ENCODE measurements around the gene PROC.

DNA sequence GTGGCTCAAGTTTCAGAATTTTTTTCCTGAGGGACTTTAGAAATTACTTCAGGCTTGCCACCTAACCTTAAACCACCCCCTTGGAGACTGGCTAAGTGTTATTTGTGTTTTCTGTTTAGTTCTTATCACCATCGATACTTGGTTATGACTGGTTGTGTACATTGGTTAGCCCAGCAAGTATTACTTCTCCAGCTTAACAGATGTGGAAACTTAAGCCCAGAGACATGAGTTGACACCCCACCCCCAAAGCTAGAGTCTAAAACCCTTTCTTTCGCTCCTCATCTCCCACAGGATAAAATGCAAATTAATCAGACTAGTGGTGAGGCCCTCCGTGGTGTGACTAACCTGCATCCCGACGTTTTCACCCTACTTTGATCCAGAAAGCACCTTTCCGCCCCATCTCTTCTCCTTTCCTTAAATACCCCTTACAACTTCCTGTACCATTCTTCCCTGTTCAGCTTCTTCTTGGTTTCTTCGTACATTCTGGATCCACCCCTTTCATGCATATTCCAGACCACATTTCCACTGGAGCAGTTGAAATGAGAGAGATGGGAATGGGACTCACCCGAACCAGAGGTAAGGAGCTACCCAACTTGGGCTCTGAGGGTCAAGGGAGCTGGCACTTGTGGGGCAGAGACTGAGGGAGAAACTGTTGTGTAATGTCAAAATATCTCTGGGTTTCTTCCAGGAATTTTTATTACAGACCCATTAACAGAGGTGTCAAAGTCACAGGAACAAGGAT lies 29.6 kb upstream of the PROC start:
- TF ChIP-seq POLR2A (IDR thresholded peaks at IDR 0.05): no peak
- TF ChIP-seq, protein P1, sequence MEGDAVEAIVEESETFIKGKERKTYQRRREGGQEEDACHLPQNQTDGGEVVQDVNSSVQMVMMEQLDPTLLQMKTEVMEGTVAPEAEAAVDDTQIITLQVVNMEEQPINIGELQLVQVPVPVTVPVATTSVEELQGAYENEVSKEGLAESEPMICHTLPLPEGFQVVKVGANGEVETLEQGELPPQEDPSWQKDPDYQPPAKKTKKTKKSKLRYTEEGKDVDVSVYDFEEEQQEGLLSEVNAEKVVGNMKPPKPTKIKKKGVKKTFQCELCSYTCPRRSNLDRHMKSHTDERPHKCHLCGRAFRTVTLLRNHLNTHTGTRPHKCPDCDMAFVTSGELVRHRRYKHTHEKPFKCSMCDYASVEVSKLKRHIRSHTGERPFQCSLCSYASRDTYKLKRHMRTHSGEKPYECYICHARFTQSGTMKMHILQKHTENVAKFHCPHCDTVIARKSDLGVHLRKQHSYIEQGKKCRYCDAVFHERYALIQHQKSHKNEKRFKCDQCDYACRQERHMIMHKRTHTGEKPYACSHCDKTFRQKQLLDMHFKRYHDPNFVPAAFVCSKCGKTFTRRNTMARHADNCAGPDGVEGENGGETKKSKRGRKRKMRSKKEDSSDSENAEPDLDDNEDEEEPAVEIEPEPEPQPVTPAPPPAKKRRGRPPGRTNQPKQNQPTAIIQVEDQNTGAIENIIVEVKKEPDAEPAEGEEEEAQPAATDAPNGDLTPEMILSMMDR (IDR thresholded peaks at IDR 0.05): no peak
